ENCODE data around the gene MAU2.
"Not testable (repeated sequence)": the region's sequence is repeated elsewhere in the genome, so short reads cannot be mapped to it uniquely, and the experiment has no call there.

The MAU2 gene

GRCh38 chr19:19348266-19348665 is 27.6 kb downstream of the MAU2 start:
- no peak for DNase-seq

GRCh38 chr19:19349365-19349764 is 28.7 kb downstream of the MAU2 start:
- DNase-seq: no peak

- DNase-seq: not testable (repeated sequence)
These were observed 30.1 kb downstream of the MAU2 start for GRCh38 chr19:19350756-19351155.

GRCh38 chr19:19352823-19353222 is 32.2 kb downstream of the MAU2 start:
- no peak for DNase-seq

GRCh38 chr19:19354007-19354406 is 33.4 kb downstream of the MAU2 start:
- DNase-seq: no peak

GRCh38 chr19:19354932-19355331 is 34.3 kb downstream of the MAU2 start:
- DNase-seq: no peak

- no peak for DNase-seq
These were observed 35.0 kb downstream of the MAU2 start for GRCh38 chr19:19355606-19356139.

GRCh38 chr19:19356500-19356899 is 35.9 kb downstream of the MAU2 start:
- no peak for DNase-seq

- DNase-seq: no peak
These were observed 36.4 kb downstream of the MAU2 start for GRCh38 chr19:19356901-19357566.

GRCh38 chr19:19361075-19361594 is 40.5 kb downstream of the MAU2 start:
- peak; percentile 18 for DNase-seq

GRCh38 chr19:19362075-19362474 is 41.4 kb downstream of the MAU2 start:
- DNase-seq: no peak

- peak; percentile 50 for DNase-seq
These were observed 46.1 kb downstream of the MAU2 start for GRCh38 chr19:19366434-19367396.

GRCh38 chr19:19368087-19368486 is 47.5 kb downstream of the MAU2 start:
- no peak for DNase-seq

GRCh38 chr19:19371059-19371458 is 50.4 kb downstream of the MAU2 start:
- DNase-seq: no peak

GRCh38 chr19:19372656-19373416 is 52.2 kb downstream of the MAU2 start:
- no peak for DNase-seq

GRCh38 chr19:19379527-19379926 is 58.9 kb downstream of the MAU2 start:
- no peak for DNase-seq

GRCh38 chr19:19380316-19380715 is 59.7 kb downstream of the MAU2 start:
- not testable (repeated sequence) for DNase-seq

- peak; percentile 44 for DNase-seq
These were observed 60.6 kb downstream of the MAU2 start for GRCh38 chr19:19381007-19381926.

GRCh38 chr19:19382118-19382517 is 61.5 kb downstream of the MAU2 start:
- DNase-seq: no peak

- DNase-seq: no peak
These were observed 63.9 kb downstream of the MAU2 start for GRCh38 chr19:19384486-19384885.

- DNase-seq: peak; percentile 97
These were observed 64.7 kb downstream of the MAU2 start for GRCh38 chr19:19385131-19385895.

Measured in DMS79 treated with DMSO at 0.1 percent for 48 hours (cell line).